H9 (cell line): ENCODE data around the gene PMF1. TPM values are rescaled to one million over a fixed set of nuclear protein-coding genes. Genes with fewer than 3 reads are reported as not detected.

Experiments
- DNase-seq: peaks from one replicate; pipeline ENCODE4 v3.0.0-alpha.2; 2017
- H2AFZ ChIP-seq: one replicate; pipeline ENCODE4 v1.6.1; 2013; ENCODE audit warnings: mild to moderate bottlenecking, low read length, control low read depth, moderate library complexity
- H2AK5ac ChIP-seq: 2 replicates; pipeline ENCODE4 v1.6.1; 2013; ENCODE audit warnings: low read length, control low read depth, mixed read lengths; ENCODE audit not compliant: insufficient read length
- H2BK120ac ChIP-seq: one replicate; pipeline ENCODE4 v1.6.1; 2013; ENCODE audit warnings: low read depth, mild to moderate bottlenecking, low read length, control low read depth, inconsistent platforms; ENCODE audit not compliant: poor library complexity, severe bottlenecking
- H2BK12ac ChIP-seq: 2 replicates; pipeline ENCODE4 v1.6.1; 2013; ENCODE audit warnings: low read length, control low read depth, mixed read lengths, low read depth; ENCODE audit not compliant: insufficient read length
- H2BK15ac ChIP-seq: 2 replicates; pipeline ENCODE4 v1.6.1; 2013; ENCODE audit warnings: low read depth, low read length, control low read depth
- H2BK20ac ChIP-seq: one replicate; pipeline ENCODE4 v1.6.1; 2013; ENCODE audit warnings: low read depth, mild to moderate bottlenecking, low read length, control low read depth, inconsistent platforms; ENCODE audit not compliant: poor library complexity, severe bottlenecking
- H2BK5ac ChIP-seq: 2 replicates; pipeline ENCODE4 v1.6.1; 2013; ENCODE audit warnings: low read length, control low read depth, mixed read lengths; ENCODE audit not compliant: insufficient read length
- H3K14ac ChIP-seq: 2 replicates; pipeline ENCODE4 v1.6.1; 2013; ENCODE audit warnings: low read length, control low read depth; ENCODE audit not compliant: insufficient read depth
- H3K18ac ChIP-seq: 2 replicates; pipeline ENCODE4 v1.6.1; 2013; ENCODE audit warnings: low read depth, mild to moderate bottlenecking, mixed read lengths, low read length, control low read depth; ENCODE audit not compliant: insufficient read length
- H3K23ac ChIP-seq: 2 replicates; pipeline ENCODE4 v1.6.1; 2013; ENCODE audit warnings: low read length, control low read depth, mixed read lengths, low read depth; ENCODE audit not compliant: insufficient read length
- H3K23me2 ChIP-seq: 2 replicates; pipeline ENCODE4 v1.6.1; 2013; ENCODE audit warnings: low read depth, mild to moderate bottlenecking, mixed read lengths, low read length, control low read depth; ENCODE audit not compliant: insufficient read length, poor library complexity, severe bottlenecking
- H3K27ac ChIP-seq: 2 replicates; pipeline ENCODE4 v1.5.1; 2013; ENCODE audit warnings: low read length, control low read depth, mixed read lengths, low read depth; ENCODE audit not compliant: insufficient read length
- H3K27me3 ChIP-seq: 2 replicates; pipeline ENCODE4 v1.6.1; 2013; ENCODE audit warnings: low read length, control low read depth, inconsistent platforms; ENCODE audit not compliant: insufficient read depth
- H3K4ac ChIP-seq: 2 replicates; pipeline ENCODE4 v1.6.1; 2013; ENCODE audit warnings: low read depth, mild to moderate bottlenecking, control low read depth, inconsistent platforms, low read length, moderate library complexity
- H3K4me1 ChIP-seq: 2 replicates; pipeline ENCODE4 v1.6.1; 2013; ENCODE audit warnings: low read length, control low read depth, inconsistent platforms; ENCODE audit not compliant: insufficient read depth
- H3K4me2 ChIP-seq: 2 replicates; pipeline ENCODE4 v1.6.1; 2013; ENCODE audit warnings: low read length, control low read depth, mixed read lengths; ENCODE audit not compliant: insufficient read length, insufficient read depth
- H3K56ac ChIP-seq: 2 replicates; pipeline ENCODE4 v1.6.1; 2013; ENCODE audit warnings: low read depth, mild to moderate bottlenecking, mixed read lengths, low read length, control low read depth; ENCODE audit not compliant: insufficient read length
- H3K79me1 ChIP-seq: 2 replicates; pipeline ENCODE4 v1.6.1; 2013; ENCODE audit warnings: low read depth, mild to moderate bottlenecking, moderate library complexity, low read length, control low read depth, inconsistent platforms; ENCODE audit not compliant: insufficient read depth, poor library complexity, severe bottlenecking
- H3K79me2 ChIP-seq: 2 replicates; pipeline ENCODE4 v1.6.1; 2013; ENCODE audit warnings: low read length, control low read depth, inconsistent platforms; ENCODE audit not compliant: insufficient read depth
- H3K9ac ChIP-seq: 2 replicates; pipeline ENCODE4 v1.6.1; 2013; ENCODE audit warnings: low read length, control low read depth, mixed read lengths; ENCODE audit not compliant: insufficient read length; ENCODE audit errors: extremely low read depth
- H3K9me3 ChIP-seq: one replicate; pipeline ENCODE4 v1.6.1; 2013; ENCODE audit warnings: low read depth, low read length, inconsistent platforms; ENCODE audit not compliant: control insufficient read depth
- H3T11ph ChIP-seq: one replicate; pipeline ENCODE4 v1.6.1; 2013; ENCODE audit warnings: mild to moderate bottlenecking, low read length, control low read depth, inconsistent platforms
- H4K20me1 ChIP-seq: one replicate; pipeline ENCODE4 v1.6.1; 2013; ENCODE audit not compliant: control insufficient read depth, insufficient read length, insufficient read depth
- H4K5ac ChIP-seq: 2 replicates; pipeline ENCODE4 v1.6.1; 2013; ENCODE audit warnings: low read depth, mild to moderate bottlenecking, mixed read lengths, low read length, control low read depth; ENCODE audit not compliant: insufficient read length
- H4K8ac ChIP-seq: replicated peaks from 2 replicates; pipeline ENCODE4 v1.6.1; 2013; ENCODE audit warnings: low read length, control low read depth, mixed read lengths, low read depth; ENCODE audit not compliant: insufficient read length
- H4K91ac ChIP-seq: 2 replicates; pipeline ENCODE4 v1.6.1; 2013; ENCODE audit warnings: low read depth, mild to moderate bottlenecking, moderate library complexity, mixed read lengths, low read length, control low read depth; ENCODE audit not compliant: insufficient read length
- H3K27ac Mint-ChIP-seq, 3 experiments: 2 replicates in 2 of 3; 3 replicates in 1 of 3; pipeline ENCODE4 v1.8.0; 2020 to 2021; ENCODE audit warnings: mixed read lengths in 3 of 3, mild to moderate bottlenecking in 1 of 3, moderate library complexity in 1 of 3
- H3K27me3 Mint-ChIP-seq: 2 replicates; pipeline ENCODE4 v1.8.0; 2021; ENCODE audit warnings: low read depth, mild to moderate bottlenecking, moderate library complexity, mixed read lengths
- H3K36me3 Mint-ChIP-seq, 3 experiments: 2 replicates in 2 of 3; 3 replicates in 1 of 3; pipeline ENCODE4 v1.8.0; 2020 to 2021; ENCODE audit warnings: low read depth in 3 of 3, mixed read lengths in 3 of 3; ENCODE audit not compliant: insufficient read depth in 1 of 3
- H3K4me1 Mint-ChIP-seq, 2 experiments: 2 replicates each; pipeline ENCODE4 v1.8.0; 2020; ENCODE audit warnings: mixed read lengths in 2 of 2
- H3K4me3 Mint-ChIP-seq, 2 experiments: 2 replicates in 1 of 2; 3 replicates in 1 of 2; pipeline ENCODE4 v1.8.0; 2020 to 2021; ENCODE audit warnings: mild to moderate bottlenecking in 2 of 2, mixed read lengths in 2 of 2, moderate library complexity in 1 of 2
- H3K9me3 Mint-ChIP-seq, 2 experiments: 2 replicates in 1 of 2; 3 replicates in 1 of 2; pipeline ENCODE4 v1.8.0; 2020; ENCODE audit warnings: mild to moderate bottlenecking in 2 of 2, mixed read lengths in 2 of 2, moderate library complexity in 1 of 2
- CTCF ChIP-seq: fragments of 200-600 bp; sonication (generic); conservative IDR thresholded peaks from 3 replicates; pipeline ENCODE4 v1.8.0; 2021; ENCODE audit warnings: antibody characterized with exemption, mild to moderate bottlenecking
- WGBS: extraction: QIAGEN DNeasy Blood & Tissue Kit; methylation state at CpG from one replicate; pipeline ENCODE4 v1.1.7; 2013; ENCODE audit warnings: missing lambda C conversion rate, low lambda C conversion rate, mixed read lengths; ENCODE audit not compliant: insufficient read length; ENCODE audit errors: extremely low coverage; 5-methylcytosine and 5-hydroxymethylcytosine counted together
- total RNA-seq: library from RNA; stranded (reverse); gene quantifications from 2 replicates; pipeline ENCODE4 v1.2.1, GENCODE V29; 2021

Gene PMF1
- total RNA-seq, 1 experiment from 2014 or later, result 136 TPM

GRCh38 chr1:156213644-156213966 is 798 bp downstream of the PMF1 start:
- H3K4me2 ChIP-seq, result peak overlapping the region; percentile 73
- H3K18ac ChIP-seq, result no peak overlapping the region
- H2BK15ac ChIP-seq, result no peak overlapping the region
- no peak overlapping the region for H2BK12ac ChIP-seq
- H2AK5ac ChIP-seq, result no peak overlapping the region
- TF ChIP-seq CTCF, result no peak
- no CpG with 5 or more reads among the region's 11 CpGs for WGBS
- no peak for DNase-seq
- no peaks in the 10 kb centered on the region for H3K27me3 ChIP-seq
- H3K27me3 Mint-ChIP-seq, result peaks cover 2% of the 10 kb centered on the region; the same call in 1 of the 2 replicates
- peak overlapping the region; percentile 99 to 100 (median 100) for H3K27ac Mint-ChIP-seq
- no peak overlapping the region for H4K8ac ChIP-seq
- no peak overlapping the region for H2BK120ac ChIP-seq
- H4K91ac ChIP-seq, result no peak overlapping the region
- H3K79me1 ChIP-seq, result no peaks in the 10 kb centered on the region
- H3K4me1 ChIP-seq, result no peaks in the 10 kb centered on the region
- H2AFZ ChIP-seq, result no peak overlapping the region
- no peak overlapping the region for H2BK5ac ChIP-seq
- no peak overlapping the region for H3K56ac ChIP-seq
- no peak overlapping the region for H3T11ph ChIP-seq
- H3K23ac ChIP-seq, result no peak overlapping the region
- H3K79me2 ChIP-seq, result no peaks in the 10 kb centered on the region
- H3K4me3 Mint-ChIP-seq, result peak overlapping the region; percentile 94 to 95
- H3K9me3 Mint-ChIP-seq, result no peaks in the 10 kb centered on the region
- peaks cover 24 to 25% of the 10 kb centered on the region in 2 experiments for H3K4me1 Mint-ChIP-seq
- peaks cover 8% of the 10 kb centered on the region for H3K23me2 ChIP-seq
- H2BK20ac ChIP-seq, result no peak overlapping the region
- H3K27ac ChIP-seq, result peak overlapping the region; percentile 91
- no peaks in the 10 kb centered on the region for H4K20me1 ChIP-seq
- no peaks in the 10 kb centered on the region for H3K9me3 ChIP-seq
- H3K9ac ChIP-seq, result peak overlapping the region; percentile 99
- peaks cover 14 to 64% (median 28%) of the 10 kb centered on the region in 3 experiments for H3K36me3 Mint-ChIP-seq
- no peak overlapping the region for H4K5ac ChIP-seq
- no peak overlapping the region for H3K4ac ChIP-seq
- peak overlapping the region; percentile 6; the same call in 1 of the 2 replicates for H3K14ac ChIP-seq
